SK-N-SH (cell line): ENCODE results near the gene CDC25A. TPM values are rescaled to one million over a fixed set of nuclear protein-coding genes. Genes with fewer than 3 reads are reported as not detected.

ENCODE experiments used
- CTCF ChIA-PET: fragments of 300-600, 350-600 bp; formaldehyde crosslinking; extraction: SDS; loops from one replicate; lab custom pipeline; 2021; lab: Yijun Ruan, JAX
- POLR2A ChIA-PET: fragments of 350-600 bp; sonication (Branson Sonifier 250); formaldehyde crosslinking; extraction: SDS; loops from one replicate; lab custom pipeline; 2020; ENCODE audit warnings: antibody characterized with exemption, inconsistent platforms; lab: Yijun Ruan, JAX
- DNase-seq: peaks from one replicate; pipeline ENCODE4 v3.0.0; 2012
- H2AFZ ChIP-seq: fragments of 200-600 bp; sonication (generic); 2 replicates; pipeline ENCODE4 v1.8.1; 2016; ENCODE audit warnings: antibody characterized with exemption, mild to moderate bottlenecking, low read depth
- H3F3A ChIP-seq: fragments of 200-600 bp; sonication (generic); replicated peaks from 2 replicates; pipeline ENCODE3; 2016; ENCODE audit warnings: antibody characterized with exemption, mild to moderate bottlenecking; ENCODE audit not compliant: insufficient read depth
- H3K27ac ChIP-seq, 2 experiments: fragments of 200-500 bp in 1 of 2; fragments of 200-600 bp in 1 of 2; sonication (Bioruptor generic) in 1 of 2; sonication (generic), shearing (Covaris generic) in 1 of 2; 2 replicates each; pipeline versions ENCODE4 v1.5.1 to v1.6.1; 2014 to 2016; ENCODE audit warnings: low read depth in 2 of 2, inconsistent platforms in 1 of 2, low read length in 1 of 2, mild to moderate bottlenecking in 1 of 2, mixed read lengths in 1 of 2
- H3K27me3 ChIP-seq: fragments of 200-600 bp; sonication (generic), shearing (Covaris generic); 2 replicates; pipeline ENCODE4 v1.6.1; 2016; ENCODE audit warnings: mixed run types; ENCODE audit not compliant: insufficient read depth
- H3K36me3 ChIP-seq, 2 experiments: fragments of 200-500 bp in 1 of 2; fragments of 200-600 bp in 1 of 2; sonication (Bioruptor generic) in 1 of 2; sonication (generic) in 1 of 2; replicated peaks in 1 of 2; 2 replicates each; pipeline versions ENCODE3 to v1.5.1; 2014 to 2016; ENCODE audit warnings: low read length in 1 of 2, mild to moderate bottlenecking in 1 of 2; ENCODE audit not compliant: insufficient read depth in 2 of 2, control insufficient read depth in 1 of 2
- H3K4me1 ChIP-seq, 2 experiments: fragments of 200-500 bp in 1 of 2; fragments of 200-600 bp in 1 of 2; sonication (Bioruptor generic) in 1 of 2; sonication (generic), shearing (Covaris generic) in 1 of 2; 2 replicates each; pipeline versions ENCODE4 v1.5.1 to v1.6.1; 2014 to 2016; ENCODE audit warnings: low read depth in 1 of 2, low read length in 1 of 2, mixed run types in 1 of 2; ENCODE audit not compliant: insufficient read depth in 2 of 2, control insufficient read depth in 1 of 2
- H3K4me2 ChIP-seq: fragments of 200-600 bp; sonication (generic), shearing (Covaris generic); 2 replicates; pipeline ENCODE4 v1.6.1; 2017; ENCODE audit warnings: mixed run types
- H3K4me3 ChIP-seq, 2 experiments: fragments of 200-500 bp in 1 of 2; fragments of 200-600 bp in 1 of 2; sonication (Bioruptor generic) in 1 of 2; sonication (generic), shearing (Covaris generic) in 1 of 2; 2 replicates each; pipeline versions ENCODE4 v1.5.1 to v1.8.1; 2014 to 2016; ENCODE audit warnings: low read depth in 2 of 2, inconsistent platforms in 1 of 2, low read length in 1 of 2, mild to moderate bottlenecking in 1 of 2, mixed read lengths in 1 of 2, moderate library complexity in 1 of 2
- H3K79me2 ChIP-seq: fragments of 200-600 bp; sonication (generic); 2 replicates; pipeline ENCODE4 v1.8.1; 2017; ENCODE audit warnings: mild to moderate bottlenecking; ENCODE audit not compliant: insufficient read depth
- H3K9ac ChIP-seq: fragments of 200-600 bp; sonication (generic); 2 replicates; pipeline ENCODE4 v1.6.1; 2017; ENCODE audit warnings: mixed run types
- H3K9me2 ChIP-seq: fragments of 200-600 bp; sonication (generic); 2 replicates; pipeline ENCODE4 v1.6.1; 2017; ENCODE audit warnings: mixed run types
- H3K9me3 ChIP-seq: fragments of 200-600 bp; sonication (generic); 2 replicates; pipeline ENCODE4 v1.6.1; 2017; ENCODE audit warnings: mixed run types, mild to moderate bottlenecking, moderate library complexity
- H4K20me1 ChIP-seq: fragments of 200-600 bp; sonication (generic); 2 replicates; pipeline ENCODE4 v1.6.1; 2017; ENCODE audit warnings: mild to moderate bottlenecking, mixed run types; ENCODE audit not compliant: insufficient read depth
- CHD2 ChIP-seq: fragments of 150-350 bp; IDR thresholded peaks from 2 replicates; pipeline ENCODE4 v1.6.1; 2018; ENCODE audit warnings: low read length; ENCODE audit not compliant: partially characterized antibody
- FOXJ3 ChIP-seq: sonication (generic); formaldehyde crosslinking; IDR thresholded peaks from 2 replicates; pipeline ENCODE4 v1.5.1; 2020; ENCODE audit warnings: mild to moderate bottlenecking, missing genetic modification reagents
- GATA2 ChIP-seq: sonication (generic); formaldehyde crosslinking; IDR thresholded peaks from 2 replicates; pipeline ENCODE4 v1.5.0; 2020; ENCODE audit warnings: mild to moderate bottlenecking, missing genetic modification reagents
- IRF3 ChIP-seq: fragments of 150-350 bp; IDR thresholded peaks from 2 replicates; pipeline ENCODE4 v1.6.1; 2016; ENCODE audit warnings: mild to moderate bottlenecking, low read depth, low read length
- MXI1 ChIP-seq: IDR thresholded peaks from 2 replicates; pipeline ENCODE4 v1.6.1; 2012; ENCODE audit warnings: mild to moderate bottlenecking, low read depth, low read length, improper control_type of control experiment
- NFIC ChIP-seq: IDR thresholded peaks from 2 replicates; pipeline ENCODE4 v1.4.0; 2012; ENCODE audit warnings: borderline replicate concordance
- NRF1 ChIP-seq: IDR thresholded peaks from 2 replicates; pipeline ENCODE4 v1.6.1; 2012; ENCODE audit warnings: low read depth, mild to moderate bottlenecking, low read length
- POLR2AphosphoS5 ChIP-seq: IDR thresholded peaks from 2 replicates; pipeline ENCODE4 v1.6.1; 2012; ENCODE audit warnings: low read depth, low read length
- RAD21 ChIP-seq: IDR thresholded peaks from 2 replicates; pipeline ENCODE4 v1.6.1; 2012; ENCODE audit warnings: mild to moderate bottlenecking, low read length
- RCOR1 ChIP-seq: fragments of 150-350 bp; IDR thresholded peaks from 2 replicates; pipeline ENCODE4 v1.6.1; 2017; ENCODE audit warnings: antibody characterized with exemption, low read length
- REST ChIP-seq: IDR thresholded peaks from 2 replicates; pipeline ENCODE4 v1.6.1; 2012; ENCODE audit warnings: mild to moderate bottlenecking, low read depth, low read length, moderate library complexity
- RFX5 ChIP-seq: IDR thresholded peaks from 2 replicates; pipeline ENCODE4 v1.6.1; 2012; ENCODE audit warnings: mild to moderate bottlenecking, improper control_type of control experiment, low read length
- SIN3A ChIP-seq: IDR thresholded peaks from 2 replicates; pipeline ENCODE4 v1.6.1; 2012; ENCODE audit warnings: low read depth, mild to moderate bottlenecking, low read length, moderate library complexity, borderline replicate concordance
- SMC3 ChIP-seq: IDR thresholded peaks from 2 replicates; pipeline ENCODE4 v1.6.1; 2012; ENCODE audit warnings: low read depth, low read length, improper control_type of control experiment
- TAF1 ChIP-seq: IDR thresholded peaks from 2 replicates; pipeline ENCODE4 v1.6.1; 2012; ENCODE audit warnings: low read depth, mild to moderate bottlenecking, low read length, moderate library complexity, borderline replicate concordance
- TCF12 ChIP-seq: IDR thresholded peaks from 2 replicates; pipeline ENCODE4 v1.4.0; 2012
- TEAD4 ChIP-seq: IDR thresholded peaks from 2 replicates; pipeline ENCODE4 v1.4.0; 2012; ENCODE audit warnings: mild to moderate bottlenecking, borderline replicate concordance; ENCODE audit not compliant: insufficient read depth
- USF1 ChIP-seq: IDR thresholded peaks from 2 replicates; pipeline ENCODE4 v1.4.0; 2012; ENCODE audit warnings: low read depth, borderline replicate concordance
- USF2 ChIP-seq: fragments of 150-350 bp; IDR thresholded peaks from 2 replicates; pipeline ENCODE4 v1.6.1; 2017; ENCODE audit warnings: antibody characterized with exemption, low read length, low read depth, borderline replicate concordance
- WGBS: methylation state at CpG from one replicate; pipeline ENCODE4 v1.1.6; 2017; ENCODE audit warnings: low lambda C conversion rate; 5-methylcytosine and 5-hydroxymethylcytosine counted together
- polyA plus RNA-seq, 3 experiments: library from polyadenylated mRNA; depleted of rRNA; stranded (reverse); fragments of >200 nt; gene quantifications; 2 replicates each; pipeline ENCODE4 v1.2.3, GENCODE V29; 2012

CDC25A gene
- polyA plus RNA-seq, 1 of the 3 experiments (the other 2 are of a cell fraction) = 3.3 TPM

GRCh38 chr3:48208076-48208475 is 19.9 kb upstream of the CDC25A start:
- POLR2A ChIA-PET = no interaction called here
- WGBS = 97% methylated on average over 3 of the region's 3 CpGs
- TF ChIP-seq SMC3 (no peak), RFX5 (no peak), USF1 (no peak), TAF1 (no peak), CHD2 (no peak), FOXJ3 (CRISPR knock-in tag) (no peak), REST (no peak), TEAD4 (no peak), POLR2AphosphoS5 (no peak), RCOR1 (no peak), NFIC (no peak), MXI1 (no peak), NRF1 (no peak), GATA2 (CRISPR knock-in tag) (no peak), TCF12 (no peak), USF2 (no peak), RAD21 (no peak), IRF3 (no peak), SIN3A (no peak)
- Histone ChIP-seq H3K9me3 (no peaks in the 10 kb centered on the region), H3K4me2 (no peak overlapping the region), H3K9ac (no peak overlapping the region), H3K27ac (no peak overlapping the region), H3F3A (no peaks in the 10 kb centered on the region), H3K79me2 (no peaks in the 10 kb centered on the region), H3K4me3 (no peak overlapping the region), H4K20me1 (no peaks in the 10 kb centered on the region), H3K9me2 (no peaks in the 10 kb centered on the region), H3K27me3 (no peaks in the 10 kb centered on the region), H3K36me3 (no peaks in the 10 kb centered on the region), H3K4me1 (no peaks in the 10 kb centered on the region), H2AFZ (no peak overlapping the region)
- CTCF ChIA-PET = interaction anchor here (1.1 kb wide), 1 partner anchor 228 kb away, joined by 3 read pairs; no protein-coding TSS in a partner anchor
- peak; percentile 7 for DNase-seq
